Keratinocyte (primary cell): ENCODE measurements around the gene KIF11. TPM values are rescaled to one million over a fixed set of nuclear protein-coding genes. Genes with fewer than 3 reads are reported as not detected.

Experiments
- DNase-seq: peaks from one replicate; pipeline ENCODE4 v3.0.0-alpha.2; 2011; ENCODE audit warnings: low read depth, missing footprints, low spot score
- FAIRE-seq: peaks from 2 replicates; lab custom pipeline; 2011; peaks lifted over from hg19 to GRCh38; lab: Jason Lieb, UNC
- H2AFZ ChIP-seq: 2 replicates; pipeline ENCODE4 v1.6.0; 2012; ENCODE audit warnings: low read length, control low read depth, inconsistent platforms; ENCODE audit not compliant: control insufficient read depth
- H3K27ac ChIP-seq: 2 replicates; pipeline ENCODE4 v1.5.1; 2011; ENCODE audit warnings: low read length; ENCODE audit not compliant: control insufficient read depth, insufficient read depth
- H3K27me3 ChIP-seq: 3 replicates; pipeline ENCODE4 v1.6.0; 2011; ENCODE audit warnings: low read length; ENCODE audit not compliant: control insufficient read depth, insufficient read depth; ENCODE audit errors: extremely low read depth
- H3K36me3 ChIP-seq, 2 experiments: 2 replicates in 1 of 2; 3 replicates in 1 of 2; pipeline ENCODE4 v1.5.1; 2011; ENCODE audit warnings: low read length in 2 of 2, mild to moderate bottlenecking in 1 of 2; ENCODE audit not compliant: control insufficient read depth in 2 of 2, insufficient read depth in 2 of 2; ENCODE audit errors: extremely low read depth in 1 of 2
- H3K4me1 ChIP-seq: 3 replicates; pipeline ENCODE4 v1.5.1; 2011; ENCODE audit warnings: low read length; ENCODE audit not compliant: control insufficient read depth, insufficient read depth; ENCODE audit errors: extremely low read depth
- H3K4me2 ChIP-seq: 3 replicates; pipeline ENCODE4 v1.6.0; 2011; ENCODE audit warnings: low read depth, low read length; ENCODE audit not compliant: control insufficient read depth, insufficient read depth; ENCODE audit errors: extremely low read depth
- H3K4me3 ChIP-seq, 3 experiments: fragments of 200-600 bp in 1 of 3; sonication (generic) in 1 of 3; 2 replicates in 2 of 3; 3 replicates in 1 of 3; pipeline ENCODE4 v1.5.1; 2011 to 2016; ENCODE audit warnings: low read length in 3 of 3, mild to moderate bottlenecking in 3 of 3, control low read depth in 2 of 3, inconsistent platforms in 1 of 3, low read depth in 1 of 3, mixed read lengths in 1 of 3, mixed run types in 1 of 3, moderate library complexity in 1 of 3; ENCODE audit not compliant: control insufficient read depth in 2 of 3, insufficient read depth in 2 of 3; ENCODE audit errors: extremely low read depth in 1 of 3
- H3K79me2 ChIP-seq: 2 replicates; pipeline ENCODE4 v1.6.0; 2012; ENCODE audit warnings: low read length; ENCODE audit not compliant: control insufficient read depth, insufficient read depth
- H3K9ac ChIP-seq: 3 replicates; pipeline ENCODE4 v1.6.0; 2011; ENCODE audit warnings: low read length; ENCODE audit not compliant: control insufficient read depth, insufficient read depth; ENCODE audit errors: extremely low read depth
- H3K9me1 ChIP-seq: 3 replicates; pipeline ENCODE4 v1.6.0; 2011; ENCODE audit warnings: low read length; ENCODE audit not compliant: control insufficient read depth, insufficient read depth; ENCODE audit errors: extremely low read depth
- H3K9me3 ChIP-seq: 2 replicates; pipeline ENCODE4 v1.5.1; 2012; ENCODE audit warnings: low read depth, low read length; ENCODE audit not compliant: control insufficient read depth
- H4K20me1 ChIP-seq: 3 replicates; pipeline ENCODE4 v1.6.0; 2011; ENCODE audit warnings: low read length; ENCODE audit not compliant: control insufficient read depth, insufficient read depth; ENCODE audit errors: extremely low read depth
- EZH2 ChIP-seq: IDR thresholded peaks from one replicate; pipeline ENCODE4 v1.6.1; 2012; ENCODE audit warnings: inconsistent platforms, mild to moderate bottlenecking, low read length, moderate library complexity
- dilution Hi-C: fragments of 300-500 bp; cut with MboI; formaldehyde crosslinking; loops from one replicate; pipeline ENCODE4 v1.7.0; 2020; ENCODE audit warnings: low sequenced_read_pairs; ENCODE audit not compliant: extremely low pct_ligation_motif_present
- polyA plus RNA-seq, 5 experiments: library from polyadenylated mRNA; depleted of rRNA in 3 of 5; stranded (reverse) in 3 of 5; stranded (forward) in 1 of 5; unstranded in 1 of 5; fragments of >200 nt; gene quantifications; 1 replicate in 1 of 5; 2 replicates in 3 of 5; 3 replicates in 1 of 5; pipeline versions ENCODE4 v1.2.1 to v1.2.3, GENCODE V29; 2011 to 2012; ENCODE audit warnings: missing spikeins in 2 of 5, low read depth in 1 of 5, low replicate concordance in 1 of 5
- TF ChIP-seq, protein P1 (sequence below), 3 experiments: IDR thresholded peaks in 1 of 3; conservative IDR thresholded peaks in 1 of 3; optimal IDR thresholded peaks in 1 of 3; 2 replicates in 2 of 3; 3 replicates in 1 of 3; pipeline versions ENCODE3 to v1.5.1; 2011; ENCODE audit warnings: low read length in 3 of 3, mild to moderate bottlenecking in 3 of 3, moderate library complexity in 2 of 3, control low read depth in 1 of 3, inconsistent platforms in 1 of 3; ENCODE audit not compliant: insufficient read depth in 2 of 3; ENCODE audit errors: extremely low read depth in 1 of 3

KIF11 gene
- polyA plus RNA-seq, 1 donor (not counting 4 experiments of a cell fraction or from before 2014, with no cell fraction given): 10.6 TPM

DNA sequence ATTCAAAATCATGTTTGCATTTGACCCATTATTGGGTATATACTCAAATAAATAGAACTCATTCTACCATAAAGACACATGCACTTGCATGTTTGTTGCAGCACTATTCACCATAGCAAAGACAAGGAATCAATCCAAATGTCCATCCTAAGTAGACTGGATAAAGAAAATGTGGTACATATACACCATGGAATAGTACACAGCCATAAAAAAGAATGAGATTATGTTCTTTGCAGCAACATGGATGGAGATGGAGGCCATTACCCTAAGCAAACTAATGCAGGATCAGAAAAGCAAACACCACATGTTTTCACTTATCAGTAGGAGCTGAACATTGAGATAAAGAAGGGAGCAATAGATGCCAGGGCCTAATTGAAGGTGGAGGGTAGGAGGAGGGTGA is 84.8 kb downstream of the KIF11 start:
- dilution Hi-C loops: no loop called here
- TF ChIP-seq EZH2: no peak
- TF ChIP-seq, protein P1, sequence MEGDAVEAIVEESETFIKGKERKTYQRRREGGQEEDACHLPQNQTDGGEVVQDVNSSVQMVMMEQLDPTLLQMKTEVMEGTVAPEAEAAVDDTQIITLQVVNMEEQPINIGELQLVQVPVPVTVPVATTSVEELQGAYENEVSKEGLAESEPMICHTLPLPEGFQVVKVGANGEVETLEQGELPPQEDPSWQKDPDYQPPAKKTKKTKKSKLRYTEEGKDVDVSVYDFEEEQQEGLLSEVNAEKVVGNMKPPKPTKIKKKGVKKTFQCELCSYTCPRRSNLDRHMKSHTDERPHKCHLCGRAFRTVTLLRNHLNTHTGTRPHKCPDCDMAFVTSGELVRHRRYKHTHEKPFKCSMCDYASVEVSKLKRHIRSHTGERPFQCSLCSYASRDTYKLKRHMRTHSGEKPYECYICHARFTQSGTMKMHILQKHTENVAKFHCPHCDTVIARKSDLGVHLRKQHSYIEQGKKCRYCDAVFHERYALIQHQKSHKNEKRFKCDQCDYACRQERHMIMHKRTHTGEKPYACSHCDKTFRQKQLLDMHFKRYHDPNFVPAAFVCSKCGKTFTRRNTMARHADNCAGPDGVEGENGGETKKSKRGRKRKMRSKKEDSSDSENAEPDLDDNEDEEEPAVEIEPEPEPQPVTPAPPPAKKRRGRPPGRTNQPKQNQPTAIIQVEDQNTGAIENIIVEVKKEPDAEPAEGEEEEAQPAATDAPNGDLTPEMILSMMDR (optimal IDR thresholded peaks at IDR 0.05 in 1 of 3, IDR thresholded peaks at IDR 0.05 in 1 of 3, conservative IDR thresholded peaks at IDR 0.05 in 1 of 3; ENCODE audit: extremely low read depth in 1 of 3, insufficient read depth in 2 of 3, low read length in 3 of 3): no peak
- DNase-seq (no peak), FAIRE-seq (no peak)
- H3K79me2 ChIP-seq: no peaks in the 10 kb centered on the region
- no peak overlapping the region for H3K4me3 ChIP-seq
- H3K27ac ChIP-seq: no peak overlapping the region
- no peak overlapping the region for H3K9ac ChIP-seq
- no peaks in the 10 kb centered on the region for H3K4me1 ChIP-seq
- no peaks in the 10 kb centered on the region for H3K9me1 ChIP-seq
- H3K36me3 ChIP-seq: no peaks in the 10 kb centered on the region
- H4K20me1 ChIP-seq: no peaks in the 10 kb centered on the region
- no peak overlapping the region for H2AFZ ChIP-seq
- no peaks in the 10 kb centered on the region for H3K9me3 ChIP-seq
- no peak overlapping the region for H3K4me2 ChIP-seq
- H3K27me3 ChIP-seq: no peaks in the 10 kb centered on the region

DNA sequence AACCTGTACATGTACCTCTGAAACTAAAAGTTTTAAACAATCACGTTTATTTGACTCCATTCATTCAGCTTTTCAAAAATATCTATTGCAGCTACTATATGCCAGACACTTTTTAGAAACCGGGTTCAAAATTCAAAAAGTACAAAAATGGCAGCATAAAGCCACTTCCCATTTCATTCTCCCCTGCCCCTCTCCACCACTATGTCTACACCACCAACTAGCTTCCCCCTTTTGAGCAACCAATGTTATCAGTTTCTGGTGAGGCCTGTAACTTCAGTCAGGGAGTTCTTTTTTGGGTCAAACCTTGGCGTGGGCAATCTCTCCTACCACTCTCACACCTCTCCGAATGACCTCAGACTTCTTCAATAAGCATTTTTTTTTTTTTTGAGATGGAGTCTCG is 85.3 kb downstream of the KIF11 start:
- Histone ChIP-seq H3K79me2 (no peaks in the 10 kb centered on the region), H4K20me1 (no peaks in the 10 kb centered on the region), H3K4me1 (no peaks in the 10 kb centered on the region), H3K36me3 (no peaks in the 10 kb centered on the region), H3K4me2 (no peak overlapping the region), H3K9me1 (no peaks in the 10 kb centered on the region), H2AFZ (no peak overlapping the region), H3K27ac (no peak overlapping the region), H3K9me3 (no peaks in the 10 kb centered on the region), H3K27me3 (no peaks in the 10 kb centered on the region), H3K9ac (no peak overlapping the region), H3K4me3 (no peak overlapping the region)
- dilution Hi-C loops: no loop called here
- FAIRE-seq: no peak
- TF ChIP-seq, protein P1 (optimal IDR thresholded peaks at IDR 0.05 in 1 of 3, IDR thresholded peaks at IDR 0.05 in 1 of 3, conservative IDR thresholded peaks at IDR 0.05 in 1 of 3; ENCODE audit: extremely low read depth in 1 of 3, insufficient read depth in 2 of 3, low read length in 3 of 3): no peak
- no peak for TF ChIP-seq EZH2
- DNase-seq: no peak
